Activated naive CD4-positive, alpha-beta T cell treated with anti-CD3 and anti-CD28 coated beads, Interleukin-2, amount 10 ng/mL, durations not matched to agents 7 days and 5 days (primary cell): ENCODE data around the gene HLA-DPA1.
A peak's percentile ranks its signal among the peaks of the same experiment; 100 is the strongest.
"Not testable (repeated sequence)": the region's sequence is repeated elsewhere in the genome, so short reads cannot be mapped to it uniquely, and the experiment has no call there.

Experiments used
- CTCF ChIA-PET: fragments of 350-600 bp; sonication (Branson Sonifier 250); formaldehyde crosslinking; loops from one replicate; lab custom pipeline; 2021; ENCODE audit warnings: antibody characterized with exemption; lab: Charles Lee
- DNase-seq: peaks from one replicate; pipeline ENCODE4 v3.0.0-alpha.2; 2020
- H3K27ac Mint-ChIP-seq: one replicate; pipeline ENCODE4 v1.8.0; 2021; ENCODE audit warnings: mild to moderate bottlenecking, moderate library complexity, mixed read lengths
- H3K27me3 Mint-ChIP-seq: one replicate; pipeline ENCODE4 v1.8.0; 2021; ENCODE audit warnings: mild to moderate bottlenecking, mixed read lengths
- H3K36me3 Mint-ChIP-seq: one replicate; pipeline ENCODE4 v1.8.0; 2021; ENCODE audit warnings: mixed read lengths
- H3K4me1 Mint-ChIP-seq: one replicate; pipeline ENCODE4 v1.8.0; 2021; ENCODE audit warnings: mixed read lengths
- H3K4me3 Mint-ChIP-seq: one replicate; pipeline ENCODE4 v1.8.0; 2021; ENCODE audit warnings: mild to moderate bottlenecking, moderate library complexity, mixed read lengths
- H3K9me3 Mint-ChIP-seq: one replicate; pipeline ENCODE4 v1.8.0; 2021; ENCODE audit warnings: mixed read lengths

The HLA-DPA1 gene

DNA sequence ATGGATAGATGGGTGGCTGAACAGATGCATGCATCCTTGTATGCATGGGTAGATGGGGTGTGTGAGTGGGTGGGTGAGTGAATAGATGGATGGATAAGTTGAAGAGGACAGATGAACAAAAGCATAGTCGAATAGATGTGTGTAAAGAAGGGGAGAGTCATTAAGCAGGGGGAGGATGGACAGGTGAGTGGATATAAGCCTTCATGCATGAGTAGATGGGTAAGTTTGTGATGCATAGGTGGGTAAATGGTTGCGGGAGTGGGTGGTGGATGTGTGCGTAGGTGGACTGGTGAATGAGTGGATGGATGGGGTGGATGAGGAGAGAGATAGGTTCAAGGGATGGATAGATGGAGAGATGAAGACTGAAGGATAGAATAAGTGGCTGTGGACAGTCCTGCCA, 31.9 kb upstream of the HLA-DPA1 start:
- H3K27me3 Mint-ChIP-seq = peaks cover 61% of the 10 kb centered on the region
- no peak for DNase-seq
- H3K36me3 Mint-ChIP-seq = peaks cover 4% of the 10 kb centered on the region
- H3K4me1 Mint-ChIP-seq = no peaks in the 10 kb centered on the region
- CTCF ChIA-PET = no interaction called here
- peaks cover 13% of the 10 kb centered on the region for H3K9me3 Mint-ChIP-seq
- H3K27ac Mint-ChIP-seq = no peak overlapping the region
- H3K4me3 Mint-ChIP-seq = no peak overlapping the region

DNA sequence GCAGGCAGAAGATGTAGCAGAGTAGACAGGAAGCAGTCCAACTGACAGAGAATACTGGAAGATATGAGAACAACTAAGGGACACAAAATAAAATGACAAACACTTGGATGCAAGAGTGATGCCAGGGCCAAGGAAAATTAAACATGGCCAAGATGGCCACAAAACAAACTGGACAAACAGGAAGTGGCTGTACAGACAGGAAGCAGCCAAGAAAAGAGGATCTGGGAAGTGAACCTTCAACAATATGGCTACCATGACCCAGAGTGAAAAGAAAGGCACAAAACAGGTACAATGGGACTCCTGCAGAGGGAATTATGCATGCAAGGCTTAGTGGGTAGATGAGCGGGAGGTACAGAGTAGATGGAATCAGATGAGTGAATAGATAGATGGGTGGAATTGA, 31.4 kb upstream of the HLA-DPA1 start:
- CTCF ChIA-PET = no interaction called here
- H3K36me3 Mint-ChIP-seq = peaks cover 4% of the 10 kb centered on the region
- peaks cover 18% of the 10 kb centered on the region for H3K9me3 Mint-ChIP-seq
- H3K4me3 Mint-ChIP-seq = no peak overlapping the region
- DNase-seq = no peak
- no peak overlapping the region for H3K27ac Mint-ChIP-seq
- H3K4me1 Mint-ChIP-seq = no peaks in the 10 kb centered on the region
- peaks cover 64% of the 10 kb centered on the region for H3K27me3 Mint-ChIP-seq

DNA sequence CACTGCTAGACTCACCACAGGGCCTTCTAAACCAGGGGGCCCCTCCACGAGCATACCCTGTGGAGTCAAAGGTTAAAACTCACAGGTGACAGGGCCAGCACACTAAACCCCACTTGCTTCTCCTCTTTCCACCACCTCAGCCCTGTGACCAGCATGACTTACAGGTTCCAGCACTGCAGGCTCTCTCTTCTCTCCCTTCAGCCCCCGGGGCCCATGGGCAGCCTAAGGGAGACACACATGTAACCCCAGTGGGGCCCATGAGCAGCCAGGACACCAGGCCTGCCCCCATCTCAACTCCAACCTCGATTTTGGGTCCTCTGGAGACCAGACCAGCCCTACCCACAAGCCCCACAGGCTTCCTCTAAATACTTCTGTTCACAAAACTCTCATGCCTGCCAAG, 30.3 kb upstream of the HLA-DPA1 start:
- CTCF ChIA-PET = no interaction called here
- no peak for DNase-seq
- Mint-ChIP-seq H3K4me3 (no peak overlapping the region), H3K27me3 (peaks cover 64% of the 10 kb centered on the region), H3K9me3 (peaks cover 23% of the 10 kb centered on the region), H3K36me3 (peaks cover 4% of the 10 kb centered on the region), H3K4me1 (no peaks in the 10 kb centered on the region), H3K27ac (no peak overlapping the region)

DNA sequence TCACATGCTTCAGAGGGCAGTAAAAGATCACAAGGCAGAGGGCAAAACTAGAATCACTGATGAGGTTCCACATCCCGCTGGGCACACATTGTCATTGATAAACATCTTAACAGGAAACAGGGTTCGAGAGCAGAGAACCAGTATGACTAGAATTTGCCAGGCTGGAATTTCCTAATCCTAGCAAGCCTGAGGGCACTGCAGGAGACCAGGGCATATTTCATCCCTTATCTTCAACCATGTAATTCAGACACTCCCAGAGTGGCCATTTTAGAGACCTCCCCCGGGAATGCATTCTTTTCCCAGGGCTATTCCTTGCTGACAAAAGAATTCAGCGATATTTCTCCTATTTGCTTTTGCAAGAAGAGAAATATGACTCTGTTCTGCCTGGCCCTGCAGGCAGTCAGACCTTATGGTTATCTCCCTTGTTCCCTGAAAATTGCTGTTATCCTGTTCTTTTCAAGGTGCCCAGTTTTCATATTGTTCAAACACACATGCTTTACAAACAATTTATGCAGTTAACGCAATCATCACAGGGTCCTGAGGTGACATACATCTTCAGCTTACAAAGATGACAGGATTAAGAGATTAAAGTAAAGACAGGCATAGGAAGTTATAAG, 27.8 kb upstream of the HLA-DPA1 start:
- H3K27me3 Mint-ChIP-seq = peaks cover 62% of the 10 kb centered on the region
- H3K27ac Mint-ChIP-seq, H3K4me1 Mint-ChIP-seq, CTCF ChIA-PET, DNase-seq, H3K4me3 Mint-ChIP-seq, H3K36me3 Mint-ChIP-seq: not testable (repeated sequence)
- peaks cover 26% of the 10 kb centered on the region for H3K9me3 Mint-ChIP-seq

DNA sequence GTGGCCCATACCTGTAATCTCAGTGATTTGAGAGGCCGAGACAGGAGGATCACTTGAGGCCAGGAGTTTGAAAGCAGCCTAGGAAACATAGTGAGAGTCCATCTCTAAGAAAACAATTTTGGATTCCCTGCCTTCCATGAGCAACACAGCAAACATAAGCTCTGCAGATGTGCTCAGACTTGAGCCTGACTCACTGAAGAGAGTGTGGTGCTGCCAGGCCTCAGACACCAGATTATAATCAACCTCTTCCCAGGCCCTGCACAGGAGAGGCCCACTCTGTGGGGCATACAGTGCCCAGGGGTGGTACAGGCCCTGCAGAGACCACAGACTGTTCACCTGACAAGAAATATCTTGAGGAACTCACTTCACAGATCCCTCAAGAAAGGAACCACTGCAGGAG, 22.2 kb upstream of the HLA-DPA1 start:
- H3K4me1 Mint-ChIP-seq = no peaks in the 10 kb centered on the region
- H3K27me3 Mint-ChIP-seq = peaks cover 48% of the 10 kb centered on the region
- no peak overlapping the region for H3K4me3 Mint-ChIP-seq
- peaks cover 2% of the 10 kb centered on the region for H3K36me3 Mint-ChIP-seq
- no peak for DNase-seq
- CTCF ChIA-PET = no interaction called here
- no peak overlapping the region for H3K27ac Mint-ChIP-seq
- H3K9me3 Mint-ChIP-seq = peaks cover 16% of the 10 kb centered on the region

DNA sequence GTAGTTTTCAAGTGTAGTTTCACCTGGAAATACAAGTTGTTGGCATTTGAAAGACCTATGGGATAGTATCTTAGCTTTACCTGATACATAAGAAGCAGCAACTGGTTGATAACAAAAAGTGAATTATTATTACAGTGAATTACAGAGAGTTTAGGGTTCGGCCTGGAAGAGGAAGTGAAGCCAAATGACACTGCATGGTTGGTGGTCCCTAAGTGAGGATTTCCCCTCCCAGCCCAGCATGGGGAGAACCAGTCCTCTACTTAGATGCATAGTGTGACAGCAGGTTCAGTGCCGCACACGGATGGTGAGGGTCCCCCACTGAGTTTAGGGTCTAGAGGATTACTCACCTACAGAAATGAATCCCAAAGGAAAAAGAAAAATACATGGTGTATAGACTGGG, 20.4 kb upstream of the HLA-DPA1 start:
- H3K9me3 Mint-ChIP-seq = peaks cover 3% of the 10 kb centered on the region
- DNase-seq = no peak
- no peaks in the 10 kb centered on the region for H3K4me1 Mint-ChIP-seq
- H3K27ac Mint-ChIP-seq = no peak overlapping the region
- no peak overlapping the region for H3K4me3 Mint-ChIP-seq
- CTCF ChIA-PET = no interaction called here
- no peaks in the 10 kb centered on the region for H3K36me3 Mint-ChIP-seq
- H3K27me3 Mint-ChIP-seq = peaks cover 34% of the 10 kb centered on the region

DNA sequence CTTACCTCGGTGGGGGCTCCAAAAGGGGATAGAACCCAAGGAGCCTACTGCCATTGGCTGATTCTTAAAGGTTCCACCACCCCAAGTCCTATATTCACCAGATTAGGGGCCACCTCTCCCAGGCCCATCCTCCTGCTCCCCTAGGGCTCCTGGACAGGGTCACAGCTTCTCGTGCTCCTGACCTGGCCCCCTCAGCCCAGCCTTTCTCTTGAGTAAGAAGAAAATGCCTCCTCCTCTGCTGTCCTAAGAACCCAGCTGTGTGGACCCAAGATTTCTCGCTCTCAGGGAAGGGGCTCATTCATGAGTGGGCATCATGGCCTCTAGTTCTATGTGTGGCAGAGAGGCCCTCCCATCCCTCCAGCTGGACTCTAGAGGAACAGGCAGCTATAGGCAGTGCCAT, 18.9 kb upstream of the HLA-DPA1 start:
- H3K36me3 Mint-ChIP-seq = no peaks in the 10 kb centered on the region
- peaks cover 31% of the 10 kb centered on the region for H3K27me3 Mint-ChIP-seq
- CTCF ChIA-PET = interaction anchor here (1.1 kb wide), 1 partner anchor 76 kb away, joined by 4 read pairs; no protein-coding TSS in a partner anchor
- H3K27ac Mint-ChIP-seq = no peak overlapping the region
- H3K4me3 Mint-ChIP-seq = no peak overlapping the region
- DNase-seq = no peak
- no peaks in the 10 kb centered on the region for H3K4me1 Mint-ChIP-seq
- H3K9me3 Mint-ChIP-seq = no peaks in the 10 kb centered on the region

DNA sequence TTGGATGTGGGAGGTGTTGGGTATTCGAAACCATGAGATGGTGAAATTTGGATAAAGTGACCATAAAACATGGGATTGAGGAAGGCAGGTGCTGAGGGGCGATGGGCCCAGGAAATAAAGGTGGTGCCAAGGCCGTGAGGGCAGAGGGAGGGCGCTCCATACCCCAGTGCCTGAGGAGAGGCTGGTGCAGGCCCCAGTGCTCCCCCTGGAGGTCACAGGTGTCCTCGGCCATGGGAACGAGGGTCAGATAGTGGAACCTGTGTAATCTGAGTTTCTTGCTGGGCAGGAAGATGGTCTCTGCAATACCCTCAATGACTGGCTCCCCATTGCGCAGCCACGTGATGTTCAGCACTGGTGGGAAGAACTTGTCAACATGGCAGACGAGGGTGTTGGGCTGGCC, 18.5 kb upstream of the HLA-DPA1 start:
- Mint-ChIP-seq H3K27ac (no peak overlapping the region), H3K27me3 (peaks cover 26% of the 10 kb centered on the region), H3K36me3 (no peaks in the 10 kb centered on the region), H3K4me1 (no peaks in the 10 kb centered on the region), H3K9me3 (no peaks in the 10 kb centered on the region), H3K4me3 (no peak overlapping the region)
- CTCF ChIA-PET = interaction anchor here (1.1 kb wide), 1 partner anchor 75 kb away, joined by 4 read pairs; no protein-coding TSS in a partner anchor
- peak; percentile 74 for DNase-seq

DNA sequence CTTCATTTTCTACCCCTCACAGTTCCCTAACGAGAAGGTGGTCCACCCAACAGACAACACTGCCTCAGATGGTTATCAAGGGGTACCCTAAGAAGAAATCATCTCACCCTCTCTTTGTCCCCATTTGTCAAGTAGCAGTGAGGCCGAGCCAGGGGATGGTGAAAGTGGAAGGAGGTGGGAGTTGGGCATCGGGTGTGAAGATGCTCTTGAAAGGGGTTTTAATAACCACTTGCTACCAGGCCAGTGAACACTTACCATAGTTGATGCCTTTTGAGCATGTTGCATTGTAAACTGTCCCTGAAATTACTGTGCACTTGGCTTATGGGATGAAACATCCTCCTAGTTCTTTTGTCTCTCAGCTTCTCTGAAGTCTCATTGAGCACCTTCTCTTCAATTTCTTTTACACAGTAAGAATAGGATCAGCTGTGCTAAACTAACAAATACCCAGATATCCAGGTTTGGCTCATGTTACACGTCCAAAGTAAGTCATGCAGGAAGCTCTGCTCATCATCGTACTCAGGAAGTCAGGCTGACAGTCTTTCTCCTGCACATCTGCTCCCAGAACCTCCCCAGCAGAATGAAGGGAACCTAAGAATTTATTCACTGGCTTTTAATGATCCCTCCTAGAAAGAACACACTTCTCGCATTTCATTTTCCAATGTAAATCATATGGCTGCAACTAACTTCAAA, 15.6 kb upstream of the HLA-DPA1 start:
- peaks cover 26% of the 10 kb centered on the region for H3K27me3 Mint-ChIP-seq
- H3K36me3 Mint-ChIP-seq = no peaks in the 10 kb centered on the region
- DNase-seq = no peak
- H3K4me3 Mint-ChIP-seq = no peak overlapping the region
- CTCF ChIA-PET = no interaction called here
- no peaks in the 10 kb centered on the region for H3K9me3 Mint-ChIP-seq
- H3K4me1 Mint-ChIP-seq = no peaks in the 10 kb centered on the region
- no peak overlapping the region for H3K27ac Mint-ChIP-seq

DNA sequence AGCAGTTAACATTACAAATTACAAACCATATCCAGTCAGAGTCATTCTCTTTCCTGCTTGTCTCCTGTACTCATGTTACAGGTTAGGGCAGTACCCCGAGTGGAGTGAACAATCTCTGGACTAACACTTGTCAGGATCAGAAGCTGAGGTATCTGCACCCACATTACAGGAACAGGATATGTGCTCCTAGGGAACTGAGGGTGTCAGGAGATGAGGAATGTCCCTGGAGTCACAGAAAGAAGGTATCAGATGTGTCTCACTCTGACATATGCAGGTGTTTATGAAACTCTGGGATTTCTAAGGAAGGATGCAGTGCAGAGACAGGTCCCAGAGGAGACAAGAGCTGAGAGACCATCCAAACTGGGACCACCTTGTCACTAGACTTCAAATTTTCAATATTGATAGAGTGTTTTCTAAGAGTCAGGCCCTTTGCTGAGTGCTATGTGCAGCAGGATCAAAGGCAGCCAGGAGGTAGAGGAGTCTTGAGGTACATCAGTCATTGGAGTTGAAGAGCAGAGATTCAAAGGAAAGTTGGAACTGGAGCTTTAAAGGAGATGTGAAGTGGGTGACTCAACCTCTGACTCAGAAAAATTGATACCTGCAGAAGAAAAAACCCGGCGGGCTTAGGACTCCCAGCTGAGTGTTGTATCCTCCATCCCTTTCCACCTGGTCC, 14.9 kb upstream of the HLA-DPA1 start:
- H3K4me3 Mint-ChIP-seq = no peak overlapping the region
- no peaks in the 10 kb centered on the region for H3K4me1 Mint-ChIP-seq
- H3K27me3 Mint-ChIP-seq = peaks cover 29% of the 10 kb centered on the region
- no peaks in the 10 kb centered on the region for H3K36me3 Mint-ChIP-seq
- no peaks in the 10 kb centered on the region for H3K9me3 Mint-ChIP-seq
- DNase-seq = no peak
- CTCF ChIA-PET = interaction anchor here (1.6 kb wide), 1 partner anchor 72 kb away, joined by 3 read pairs; no protein-coding TSS in a partner anchor
- no peak overlapping the region for H3K27ac Mint-ChIP-seq

DNA sequence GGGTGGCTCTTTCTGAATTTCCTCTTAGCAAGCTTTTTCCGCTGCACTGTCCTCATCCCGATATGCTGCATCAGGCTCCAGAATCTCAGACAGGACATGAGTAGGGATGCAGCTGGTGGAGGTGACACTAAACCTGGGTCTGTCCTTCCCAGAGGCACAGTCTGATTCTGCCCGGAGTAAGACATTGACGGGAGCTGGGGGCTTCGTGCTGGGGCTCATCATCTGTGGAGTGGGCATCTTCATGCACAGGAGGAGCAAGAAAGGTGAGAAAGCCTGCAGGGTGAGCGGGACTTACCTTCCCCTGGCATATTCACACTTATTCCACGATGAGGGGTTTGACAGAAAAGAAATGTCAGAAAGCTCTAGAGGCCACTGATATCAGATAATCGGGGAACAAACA, 12.2 kb upstream of the HLA-DPA1 start:
- no peak for DNase-seq
- no peaks in the 10 kb centered on the region for H3K9me3 Mint-ChIP-seq
- peaks cover 38% of the 10 kb centered on the region for H3K27me3 Mint-ChIP-seq
- CTCF ChIA-PET = interaction anchor here (1.0 to 1.2 kb wide), 2 partner anchors 38 to 85 kb away, joined by 3 read pairs; no protein-coding TSS in a partner anchor
- H3K27ac Mint-ChIP-seq = no peak overlapping the region
- no peak overlapping the region for H3K4me3 Mint-ChIP-seq
- peaks cover 21% of the 10 kb centered on the region for H3K4me1 Mint-ChIP-seq
- H3K36me3 Mint-ChIP-seq = no peaks in the 10 kb centered on the region

DNA sequence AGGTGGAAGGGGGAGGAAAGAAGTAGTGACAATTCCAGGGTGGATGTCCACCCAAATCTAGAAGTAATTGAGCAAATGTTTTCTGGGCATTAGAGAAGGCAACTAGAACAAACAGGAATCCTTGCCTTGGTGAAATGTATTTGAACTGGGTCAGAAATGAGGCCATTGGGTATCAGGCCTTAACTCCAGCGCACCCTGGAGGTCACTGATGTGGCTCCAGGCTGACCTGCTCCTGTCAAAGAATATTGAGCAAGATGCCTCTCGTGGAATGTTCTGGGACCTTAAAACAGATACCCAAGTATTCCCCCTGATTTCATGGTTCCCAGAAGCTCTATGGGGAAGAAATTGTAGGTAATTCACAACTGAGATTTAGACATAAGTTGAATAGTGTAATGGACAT, 9.3 kb upstream of the HLA-DPA1 start:
- Mint-ChIP-seq H3K27me3 (peaks cover 49% of the 10 kb centered on the region), H3K4me1 (peaks cover 31% of the 10 kb centered on the region), H3K27ac (no peak overlapping the region), H3K4me3 (no peak overlapping the region), H3K36me3 (no peaks in the 10 kb centered on the region), H3K9me3 (no peaks in the 10 kb centered on the region)
- CTCF ChIA-PET = interaction anchor here (0.9 kb wide), 1 partner anchor 68 kb away, joined by 3 read pairs; no protein-coding TSS in a partner anchor
- DNase-seq = no peak

DNA sequence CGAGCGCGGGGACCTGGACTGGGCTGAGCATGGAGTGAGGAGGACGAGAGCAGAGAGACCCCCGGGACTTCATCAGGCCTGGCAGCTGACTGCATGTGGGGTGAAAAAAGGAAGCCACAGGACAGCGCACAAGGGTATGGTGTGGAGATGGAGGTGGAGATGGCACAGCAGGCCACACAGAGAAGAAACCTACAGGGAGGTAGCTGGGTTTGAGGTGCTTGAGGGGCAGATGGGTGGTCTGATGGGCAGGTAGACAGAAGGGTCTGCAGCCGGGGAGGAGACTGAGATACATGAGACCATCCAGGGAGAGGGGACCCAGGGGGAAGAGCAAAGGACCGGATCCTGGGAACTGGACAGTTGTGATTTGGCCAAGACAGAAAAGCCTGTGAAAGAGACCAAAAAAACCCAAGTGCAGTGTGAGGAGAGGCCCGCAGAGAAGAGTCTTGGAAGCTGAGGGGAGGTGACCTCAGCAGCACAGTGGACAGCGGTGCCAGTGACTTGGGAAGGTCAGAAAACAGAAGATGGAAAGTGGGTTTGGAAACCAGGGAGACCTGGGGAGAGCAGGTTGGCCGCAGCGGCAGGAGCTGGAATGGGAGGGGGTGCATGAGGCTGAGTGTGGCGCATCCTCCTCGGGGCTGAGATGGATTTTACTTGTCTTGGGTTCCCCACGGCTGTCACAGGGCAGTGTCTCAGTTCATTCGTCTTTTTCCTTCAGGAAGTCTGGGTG, 7.8 kb upstream of the HLA-DPA1 start:
- peaks cover 54% of the 10 kb centered on the region for H3K27me3 Mint-ChIP-seq
- H3K27ac Mint-ChIP-seq = no peak overlapping the region
- no peak overlapping the region for H3K4me3 Mint-ChIP-seq
- CTCF ChIA-PET = interaction anchor here (0.7 to 1.9 kb wide), 3 partner anchors 36 to 502 kb away, joined by 3 to 4 read pairs (median 3); no protein-coding TSS in a partner anchor
- DNase-seq = no peak
- no peaks in the 10 kb centered on the region for H3K36me3 Mint-ChIP-seq
- H3K9me3 Mint-ChIP-seq = no peaks in the 10 kb centered on the region
- peaks cover 38% of the 10 kb centered on the region for H3K4me1 Mint-ChIP-seq
